Right cardiac atrium (tissue), 5 donors: ENCODE results near the gene GPR137C. TPM values are rescaled to one million over a fixed set of nuclear protein-coding genes. Genes with fewer than 3 reads are reported as not detected.

Experiments used
- ATAC-seq, 2 donors: fragments of 200-7000 bp; cut with Tn5 transposase; one replicate each; pipeline versions ENCODE4 v1.8.0 to v1.9.1; 2020; ENCODE audit warnings: moderate library complexity in 2 of 2, mild to moderate bottlenecking in 1 of 2
- DNase-seq, 3 donors: peaks; one replicate each; pipeline ENCODE4 v3.0.0-alpha.2; 2020
- H3K27ac ChIP-seq: one replicate; pipeline ENCODE4 v1.5.1; 2013; ENCODE audit warnings: mild to moderate bottlenecking, low read length, control low read depth, moderate library complexity
- H3K27me3 ChIP-seq: one replicate; pipeline ENCODE4 v1.6.1; 2013; ENCODE audit not compliant: control insufficient read depth, insufficient read depth
- H3K4me1 ChIP-seq: one replicate; pipeline ENCODE4 v1.6.1; 2013; ENCODE audit warnings: low read length; ENCODE audit not compliant: control insufficient read depth, insufficient read depth
- H3K4me3 ChIP-seq: one replicate; pipeline ENCODE4 v1.5.1; 2013; ENCODE audit warnings: low read length, control low read depth
- H3K9me3 ChIP-seq: one replicate; pipeline ENCODE4 v1.6.1; 2013; ENCODE audit warnings: low read length; ENCODE audit not compliant: control insufficient read depth
- WGBS: extraction: QIAGEN DNeasy Blood & Tissue Kit; methylation state at CpG from one replicate; pipeline ENCODE4 v1.1.7; 2013; 5-methylcytosine and 5-hydroxymethylcytosine counted together
- intact Hi-C, 4 donors: fragments of 100-400 bp; cut with DNase I; formaldehyde crosslinking; loops; one replicate each; pipeline versions ENCODE4 v1.11.0 to v1.14.0; 2022 to 2023
- polyA plus RNA-seq: library from polyadenylated mRNA; stranded (reverse); fragments of 200-250 nt; gene quantifications from one replicate; pipeline ENCODE4 v1.2.3, GENCODE V29; 2013
- total RNA-seq, 4 donors: library from RNA; stranded (reverse); fragmentation: NEBNext Ultra II Directional; extraction: Animal tissue kit (Norgen Biotek cat#: 25700); gene quantifications; one replicate each; pipeline ENCODE4 v1.2.1, GENCODE V29; 2021
- donor health status: healthy with polysubstance abuse.
- donor health status: DM: no; HTN: yes; CAD: no.
- donor health status: DM: no; HTN: no; CAD: no.
- donor health status: DM: no; HTN: yes; CAD: no; lungs with severe emphysema.
- donor health status: DM: yes; HTN: yes; CAD: no.

The GPR137C gene
- total and polyA plus RNA-seq, 5 donors: 0.56 to 1.4 (median 0.77) TPM

DNA sequence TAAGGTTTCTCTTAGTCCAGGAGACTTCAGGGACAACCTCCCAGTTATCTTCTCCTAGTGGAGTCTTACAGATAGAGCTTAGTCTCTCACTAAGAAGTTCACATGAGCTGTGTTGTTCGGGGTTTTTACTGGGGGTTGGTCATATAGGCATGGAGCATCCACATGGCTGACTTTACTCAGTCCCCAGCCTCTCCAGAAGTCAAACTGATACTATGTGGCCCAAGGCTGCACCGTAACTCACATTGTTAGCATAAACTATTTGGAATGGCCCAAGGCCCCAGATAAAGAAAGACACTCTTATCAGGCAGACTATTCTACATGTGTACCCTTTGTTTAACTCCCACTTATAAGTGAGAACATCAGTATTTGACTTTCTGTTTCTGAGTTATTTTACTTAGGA lies 23.2 kb downstream of the GPR137C start:
- H3K4me1 ChIP-seq: no peaks in the 10 kb centered on the region
- H3K9me3 ChIP-seq: no peaks in the 10 kb centered on the region
- no peak for ATAC-seq
- no peak for DNase-seq
- no peak overlapping the region for H3K27ac ChIP-seq
- intact Hi-C loops: no loop called here
- 82% methylated on average over 2 of the region's 2 CpGs for WGBS
- H3K27me3 ChIP-seq: no peaks in the 10 kb centered on the region
- no peak overlapping the region for H3K4me3 ChIP-seq

DNA sequence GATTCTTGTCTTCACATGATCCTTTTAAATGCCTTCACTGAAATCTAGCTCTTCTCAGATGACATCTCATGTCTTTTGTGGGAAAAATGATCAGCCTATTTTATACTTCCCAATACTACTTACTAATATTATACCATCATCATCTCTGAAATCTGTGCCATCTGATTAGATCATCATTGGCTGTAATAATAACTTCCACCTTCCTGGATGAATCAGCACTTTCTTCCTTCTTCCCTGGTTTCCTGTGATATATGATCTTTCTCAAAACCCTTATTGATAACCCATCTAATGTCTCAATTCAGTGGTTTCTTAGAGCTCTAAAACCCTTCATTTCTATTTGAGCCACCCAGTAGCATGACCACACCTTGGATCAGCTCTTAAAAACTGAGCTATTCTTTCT lies 30.9 kb downstream of the GPR137C start:
- Histone ChIP-seq H3K9me3 (no peaks in the 10 kb centered on the region), H3K4me3 (no peak overlapping the region), H3K27ac (no peak overlapping the region), H3K27me3 (no peaks in the 10 kb centered on the region), H3K4me1 (no peaks in the 10 kb centered on the region)
- ATAC-seq (no peak), DNase-seq (no peak)
- intact Hi-C loops: no loop called here

DNA sequence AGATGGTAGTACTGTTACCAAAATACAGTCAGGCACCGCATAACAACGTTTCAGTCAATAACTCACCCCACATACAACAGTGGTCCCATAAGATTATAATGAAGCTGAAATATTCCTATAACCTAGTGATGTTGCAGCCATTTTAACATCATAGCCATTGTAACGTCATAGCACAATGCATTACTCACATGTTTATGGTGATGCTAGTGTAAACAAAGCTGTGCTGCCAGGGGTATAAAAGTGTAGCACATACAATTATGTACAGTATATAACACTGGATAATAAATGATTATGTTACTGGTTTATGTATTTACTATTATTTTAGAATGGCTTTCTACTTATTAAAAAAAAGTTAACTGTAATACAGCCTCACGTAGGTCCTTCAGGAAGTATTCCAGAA lies 37.0 kb downstream of the GPR137C start:
- no peak for ATAC-seq

DNA sequence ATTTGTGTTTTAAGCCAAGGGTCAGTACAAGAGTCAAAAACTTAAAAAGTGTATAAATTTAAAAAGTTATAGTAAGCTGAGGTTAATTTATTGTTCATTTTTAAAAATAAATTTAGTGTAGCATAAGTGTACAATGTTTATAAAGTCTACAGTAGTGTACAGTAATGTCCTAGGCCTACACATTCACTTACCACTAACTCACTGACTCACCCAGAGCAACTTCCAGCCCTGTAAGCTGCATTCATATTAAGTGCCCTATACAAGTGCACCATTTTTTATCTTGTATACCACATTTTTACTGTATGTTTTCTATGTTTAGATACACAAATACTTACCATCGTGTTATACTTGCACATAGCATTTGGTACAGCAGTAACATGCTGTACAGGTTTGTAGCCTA lies 37.7 kb downstream of the GPR137C start:
- intact Hi-C loops: no loop called here
- no peak for ATAC-seq
- no peak for DNase-seq
- H3K27ac ChIP-seq: no peak overlapping the region
- 98% methylated on average over 1 of the region's 1 CpG for WGBS
- no peaks in the 10 kb centered on the region for H3K9me3 ChIP-seq
- H3K27me3 ChIP-seq: no peaks in the 10 kb centered on the region
- no peak overlapping the region for H3K4me3 ChIP-seq
- H3K4me1 ChIP-seq: no peaks in the 10 kb centered on the region

More for the DNA sequence above, 37.0 kb downstream of the GPR137C start:
- DNase-seq: no peak
- intact Hi-C loops: no loop called here
- H3K4me1 ChIP-seq: no peaks in the 10 kb centered on the region
- H3K4me3 ChIP-seq: no peak overlapping the region
- 72% methylated on average over 4 of the region's 4 CpGs for WGBS
- H3K9me3 ChIP-seq: no peaks in the 10 kb centered on the region
- H3K27me3 ChIP-seq: no peaks in the 10 kb centered on the region
- H3K27ac ChIP-seq: no peak overlapping the region

DNA sequence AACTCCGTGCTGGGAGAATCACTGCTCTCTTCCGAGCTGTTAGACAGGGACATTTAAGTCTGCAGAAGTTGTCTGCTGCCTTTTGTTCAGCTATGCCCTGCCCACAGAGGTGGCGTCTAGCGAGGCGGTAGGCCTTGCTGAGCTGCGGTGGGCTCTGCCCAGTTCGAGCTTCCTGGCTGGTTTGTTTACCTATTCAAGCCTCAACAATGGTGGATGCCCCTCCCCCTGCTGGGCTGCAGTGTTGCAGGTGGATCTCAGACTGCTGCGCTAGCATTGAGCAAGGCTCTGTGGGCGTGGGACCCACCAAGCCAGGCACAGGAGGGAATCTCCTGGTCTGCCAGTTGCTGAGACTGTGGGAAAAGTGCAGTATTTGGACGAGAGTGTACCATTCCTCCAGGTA lies 43.7 kb downstream of the GPR137C start:
- Histone ChIP-seq H3K4me3 (no peak overlapping the region), H3K9me3 (no peaks in the 10 kb centered on the region), H3K27me3 (no peaks in the 10 kb centered on the region), H3K4me1 (no peaks in the 10 kb centered on the region), H3K27ac (no peak overlapping the region)
- intact Hi-C loops: no loop called here
- ATAC-seq (no peak), DNase-seq (no peak)
- 96% methylated on average over 10 of the region's 10 CpGs for WGBS

DNA sequence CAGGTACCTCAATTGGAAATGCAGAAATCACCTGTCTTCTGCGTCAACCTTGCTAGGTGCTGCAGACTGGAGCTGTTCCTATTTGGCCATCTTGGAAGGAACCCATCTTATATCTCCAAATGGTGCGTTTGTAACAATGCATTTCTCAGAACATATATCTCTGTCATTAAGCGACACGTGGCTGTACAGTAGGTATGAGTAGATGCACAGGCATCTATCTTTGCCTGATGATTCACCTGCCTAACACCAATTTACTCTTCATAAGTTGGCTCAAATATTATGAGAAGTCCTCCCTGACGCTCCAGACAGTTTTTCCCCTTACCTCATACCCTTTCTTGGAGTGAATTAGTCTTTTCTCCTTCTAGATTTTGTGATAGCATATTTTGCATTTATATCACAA lies 44.2 kb downstream of the GPR137C start:
- H3K27me3 ChIP-seq: no peaks in the 10 kb centered on the region
- no peaks in the 10 kb centered on the region for H3K4me1 ChIP-seq
- DNase-seq (no peak), ATAC-seq (no peak)
- intact Hi-C loops: no loop called here
- H3K9me3 ChIP-seq: no peaks in the 10 kb centered on the region
- H3K27ac ChIP-seq: no peak overlapping the region
- 96% methylated on average over 5 of the region's 5 CpGs for WGBS
- no peak overlapping the region for H3K4me3 ChIP-seq

DNA sequence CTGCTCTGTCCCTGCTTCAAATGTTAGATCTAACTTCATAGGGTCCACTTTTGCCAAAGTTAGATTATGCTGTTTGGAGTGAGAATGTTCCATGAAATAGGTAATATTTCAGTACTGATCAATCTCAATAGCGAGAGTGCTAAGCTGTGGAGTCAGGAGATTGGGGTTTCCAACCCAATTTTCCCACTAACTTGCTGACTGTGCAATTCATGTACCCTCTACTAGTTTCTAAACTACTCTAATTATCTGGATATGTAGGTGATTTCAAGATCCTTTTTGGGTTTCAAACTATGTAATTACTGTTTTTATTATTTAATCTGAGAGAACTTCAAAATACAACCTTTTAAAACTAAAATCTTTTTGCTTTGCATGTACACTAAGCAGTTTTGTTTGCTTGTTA lies 45.9 kb downstream of the GPR137C start:
- Histone ChIP-seq H3K27me3 (no peaks in the 10 kb centered on the region), H3K9me3 (no peaks in the 10 kb centered on the region), H3K4me3 (no peak overlapping the region), H3K4me1 (no peaks in the 10 kb centered on the region), H3K27ac (no peak overlapping the region)
- intact Hi-C loops: no loop called here
- no peak for ATAC-seq
- WGBS: 96% methylated on average over 1 of the region's 1 CpG
- no peak for DNase-seq

DNA sequence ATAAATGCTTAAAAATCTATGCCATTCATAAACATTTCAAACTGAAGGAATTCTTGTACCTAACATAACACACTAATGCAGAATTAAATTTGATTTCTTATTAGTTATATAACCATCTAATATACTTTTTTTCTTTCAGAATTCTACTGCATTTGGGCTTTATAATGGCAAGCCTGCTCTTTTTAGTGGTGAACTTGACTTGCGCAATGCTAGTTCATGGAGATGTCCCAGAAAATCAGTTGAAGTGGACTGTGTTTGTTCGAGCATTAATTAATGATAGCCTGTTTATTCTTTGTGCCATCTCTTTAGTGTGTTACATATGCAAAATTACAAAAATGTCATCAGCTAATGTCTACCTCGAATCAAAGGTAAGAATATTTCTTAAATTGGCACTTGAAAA lies 47.3 kb downstream of the GPR137C start:
- DNase-seq (no peak), ATAC-seq (no peak)
- H3K27me3 ChIP-seq: no peaks in the 10 kb centered on the region
- intact Hi-C loops: no loop called here
- 97% methylated on average over 3 of the region's 3 CpGs for WGBS
- H3K4me3 ChIP-seq: no peak overlapping the region
- no peak overlapping the region for H3K27ac ChIP-seq
- H3K9me3 ChIP-seq: no peaks in the 10 kb centered on the region
- H3K4me1 ChIP-seq: no peaks in the 10 kb centered on the region

DNA sequence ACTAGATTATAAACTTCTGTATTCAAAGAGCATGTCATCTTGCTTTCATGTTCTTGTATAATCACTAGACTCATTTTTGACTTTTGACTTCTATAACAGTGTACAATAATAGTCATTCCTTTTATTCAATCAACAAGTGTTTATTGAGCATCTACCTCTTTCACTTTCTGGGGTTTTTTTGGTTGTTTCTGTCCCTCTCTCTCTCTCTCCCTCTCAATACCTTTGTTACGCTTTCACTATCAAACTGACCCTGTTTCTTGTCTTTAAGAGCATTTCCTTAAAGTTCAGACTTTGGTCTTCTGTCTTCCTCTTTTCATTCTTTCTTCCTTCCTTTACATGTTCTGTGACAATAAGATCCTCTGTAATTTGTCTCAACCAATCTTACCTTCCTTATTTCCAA lies 49.5 kb downstream of the GPR137C start:
- DNase-seq: no peak
- intact Hi-C loops: no loop called here
- no peak for ATAC-seq
- 88% methylated on average over 1 of the region's 1 CpG for WGBS
- Histone ChIP-seq H3K4me1 (no peaks in the 10 kb centered on the region), H3K9me3 (no peaks in the 10 kb centered on the region), H3K4me3 (no peak overlapping the region), H3K27me3 (no peaks in the 10 kb centered on the region), H3K27ac (no peak overlapping the region)

DNA sequence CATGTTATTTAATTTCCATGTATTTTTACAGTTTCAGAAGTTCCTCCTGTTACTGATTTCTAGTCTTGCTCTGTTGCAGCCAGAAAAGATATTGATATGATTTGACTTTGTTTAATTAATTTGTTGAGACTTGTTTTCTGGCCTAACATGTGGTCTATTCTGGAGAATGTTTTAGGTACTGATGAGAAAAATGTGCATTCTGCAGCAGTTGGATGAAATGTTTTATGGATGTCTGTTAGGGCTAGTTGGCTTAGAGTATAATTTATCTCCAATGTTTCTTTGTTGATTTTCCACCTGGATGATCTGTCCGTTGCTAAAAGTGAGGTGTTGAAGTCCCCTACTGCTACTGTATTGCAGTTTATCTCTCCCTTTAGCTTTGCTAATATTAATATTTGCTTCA lies 54.4 kb downstream of the GPR137C start:
- Histone ChIP-seq H3K4me1 (no peaks in the 10 kb centered on the region), H3K4me3 (no peak overlapping the region), H3K27ac (no peak overlapping the region), H3K9me3 (no peaks in the 10 kb centered on the region), H3K27me3 (no peaks in the 10 kb centered on the region)
- no peak for ATAC-seq
- DNase-seq: no peak
- intact Hi-C loops: no loop called here
- WGBS: 81% methylated on average over 1 of the region's 1 CpG

DNA sequence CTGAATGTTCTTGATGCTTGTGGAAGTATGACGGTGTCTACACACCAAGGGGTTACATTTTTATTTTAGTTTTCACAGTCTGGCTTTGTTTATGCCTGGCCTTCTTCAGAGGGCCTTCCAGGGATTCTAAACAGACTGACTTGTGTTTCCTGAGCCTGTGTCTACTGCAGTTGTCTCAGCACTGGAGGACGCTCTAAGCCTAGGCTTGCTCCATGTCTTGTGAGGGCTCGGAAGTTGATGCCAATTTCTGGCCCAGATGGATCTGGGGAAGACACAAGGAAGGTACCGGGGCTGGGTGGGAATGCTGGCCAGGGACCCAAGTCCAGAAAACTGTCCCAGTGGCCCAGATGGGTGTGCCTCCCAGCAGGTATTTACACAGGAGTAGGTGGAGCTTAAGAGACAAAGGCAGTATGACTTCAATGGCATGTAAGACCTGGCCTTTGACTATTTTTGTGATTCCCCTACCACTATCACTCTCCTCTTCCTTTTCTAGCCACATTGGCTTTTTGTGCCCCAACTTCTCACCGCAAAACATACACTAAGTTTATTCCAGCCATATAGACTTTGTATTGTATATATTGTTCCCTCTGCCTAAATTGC lies 56.9 kb downstream of the GPR137C start:
- intact Hi-C loops: no loop called here
- no peaks in the 10 kb centered on the region for H3K4me1 ChIP-seq
- DNase-seq (no peak), ATAC-seq (no peak)
- H3K27me3 ChIP-seq: no peaks in the 10 kb centered on the region
- no peak overlapping the region for H3K4me3 ChIP-seq
- no peaks in the 10 kb centered on the region for H3K9me3 ChIP-seq
- no peak overlapping the region for H3K27ac ChIP-seq
- WGBS: 94% methylated on average over 5 of the region's 5 CpGs

DNA sequence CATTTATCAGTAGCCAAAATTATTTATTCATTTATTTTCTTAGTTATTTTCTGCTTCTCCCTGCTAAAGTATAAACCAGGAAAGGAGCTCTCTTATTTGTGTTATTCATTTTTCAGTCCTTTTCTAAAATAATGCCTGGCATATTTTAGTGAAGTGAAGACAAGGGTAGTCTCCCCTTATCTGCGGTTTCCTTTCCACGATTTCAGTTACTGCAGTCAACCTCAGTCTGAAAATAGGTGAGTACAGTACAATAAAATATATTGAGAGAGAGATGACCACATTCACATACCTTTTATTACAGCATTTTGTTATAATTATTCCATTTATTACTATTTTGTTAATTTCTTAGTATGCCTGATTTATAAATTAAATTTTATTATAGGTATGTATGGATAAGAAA lies 57.6 kb downstream of the GPR137C start:
- ATAC-seq (no peak), DNase-seq (no peak)
- Histone ChIP-seq H3K27me3 (no peaks in the 10 kb centered on the region), H3K4me3 (no peak overlapping the region), H3K27ac (no peak overlapping the region), H3K9me3 (no peaks in the 10 kb centered on the region), H3K4me1 (no peaks in the 10 kb centered on the region)
- WGBS: 74% methylated on average over 2 of the region's 2 CpGs
- intact Hi-C loops: no loop called here
